ENCODE measurements around the gene LHCGR.
A peak's percentile ranks its signal among the peaks of the same experiment; 100 is the strongest.

Gene LHCGR

GRCh38 chr2:48677450-48677849, 78.1 kb downstream of the LHCGR start:
- no peak for TF ChIP-seq CTCF (conservative IDR thresholded peaks at IDR 0.05; ENCODE audit: low read depth, low read length)
- no peak for DNase-seq (ENCODE audit: low read depth)
- H3K4me3 ChIP-seq (ENCODE audit: low read depth, low read length): no peak overlapping the region

GRCh38 chr2:48674933-48675332, 80.6 kb downstream of the LHCGR start:
- no peak for TF ChIP-seq CTCF (conservative IDR thresholded peaks at IDR 0.05; ENCODE audit: low read depth, low read length)

GRCh38 chr2:48673581-48673980, 81.9 kb downstream of the LHCGR start:
- no peak for TF ChIP-seq CTCF (conservative IDR thresholded peaks at IDR 0.05; ENCODE audit: low read depth, low read length)
- no peak overlapping the region for H3K4me3 ChIP-seq (ENCODE audit: low read depth, low read length)
- no peak for DNase-seq (ENCODE audit: low read depth)

More at GRCh38 chr2:48674933-48675332, 80.6 kb downstream of the LHCGR start:
- DNase-seq (ENCODE audit: low read depth): no peak
- H3K4me3 ChIP-seq (ENCODE audit: low read depth, low read length): no peak overlapping the region

GRCh38 chr2:48668992-48669391, 86.5 kb downstream of the LHCGR start:
- no peak for DNase-seq (ENCODE audit: low read depth)
- H3K4me3 ChIP-seq (ENCODE audit: low read depth, low read length): no peak overlapping the region
- TF ChIP-seq CTCF (conservative IDR thresholded peaks at IDR 0.05; ENCODE audit: low read depth, low read length): no peak

- no peak overlapping the region for H3K4me3 ChIP-seq (ENCODE audit: low read depth, low read length)
- no peak for TF ChIP-seq CTCF (conservative IDR thresholded peaks at IDR 0.05; ENCODE audit: low read depth, low read length)
These were observed 104.2 kb downstream of the LHCGR start for GRCh38 chr2:48651158-48651790.

GRCh38 chr2:48638261-48638660, 117.3 kb downstream of the LHCGR start:
- DNase-seq (ENCODE audit: low read depth): no peak
- no peak overlapping the region for H3K4me3 ChIP-seq (ENCODE audit: low read depth, low read length)
- no peak for TF ChIP-seq CTCF (conservative IDR thresholded peaks at IDR 0.05; ENCODE audit: low read depth, low read length)

More at GRCh38 chr2:48651158-48651790, 104.2 kb downstream of the LHCGR start:
- DNase-seq (ENCODE audit: low read depth): peak; percentile 55

All from choroid plexus epithelial cell (primary cell).